Activated T-cell treated with anti-CD3 and anti-CD28 coated beads, Interleukin-2, amount 50 U/mL, for 24 hours (primary cell): ENCODE measurements around the gene ATM.
"Not testable (repeated sequence)": the region's sequence is repeated elsewhere in the genome, so short reads cannot be mapped to it uniquely, and the experiment has no call there.

Experiments used
- DNase-seq: peaks from one replicate; pipeline ENCODE4 v3.0.0-alpha.2; 2020
- H3K27ac Mint-ChIP-seq: 2 replicates; pipeline ENCODE4 v1.8.0; 2020; ENCODE audit warnings: mild to moderate bottlenecking, mixed read lengths
- H3K27me3 Mint-ChIP-seq: 2 replicates; pipeline ENCODE4 v1.8.0; 2020; ENCODE audit warnings: mixed read lengths
- H3K36me3 Mint-ChIP-seq: 2 replicates; pipeline ENCODE4 v1.8.0; 2020; ENCODE audit warnings: low read depth, mixed read lengths
- H3K4me1 Mint-ChIP-seq: 2 replicates; pipeline ENCODE4 v1.8.0; 2020; ENCODE audit warnings: low read depth, mixed read lengths
- H3K4me3 Mint-ChIP-seq: 2 replicates; pipeline ENCODE4 v1.8.0; 2020; ENCODE audit warnings: mild to moderate bottlenecking, moderate library complexity, mixed read lengths
- H3K9me3 Mint-ChIP-seq: 2 replicates; pipeline ENCODE4 v1.8.0; 2020; ENCODE audit warnings: mixed read lengths

Gene ATM

DNA sequence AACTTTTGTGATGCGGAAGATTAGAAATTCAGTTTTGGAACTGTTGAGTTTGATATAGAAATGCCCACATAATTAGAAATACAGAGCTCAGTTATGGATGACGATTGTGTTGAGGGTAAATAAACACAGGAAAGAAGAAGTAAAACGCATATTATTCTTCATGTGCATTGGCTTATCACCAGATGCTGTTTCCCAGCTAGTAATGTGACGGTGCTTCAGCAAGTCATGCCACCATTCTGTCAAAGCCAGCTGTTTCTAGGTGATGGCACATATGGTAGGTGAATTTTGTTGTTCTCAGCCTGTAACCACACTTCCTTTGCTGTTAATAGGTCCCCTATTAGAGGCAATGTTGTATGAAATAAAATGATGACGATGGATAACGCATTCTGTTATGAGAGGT, 175.6 kb downstream of the ATM start:
- DNase-seq, result no peak
- Mint-ChIP-seq H3K36me3 (no peaks in the 10 kb centered on the region), H3K27me3 (no peaks in the 10 kb centered on the region), H3K27ac (no peak overlapping the region), H3K9me3 (no peaks in the 10 kb centered on the region), H3K4me1 (no peaks in the 10 kb centered on the region), H3K4me3 (no peak overlapping the region)

GRCh38 chr11:108402241-108402640, 179.4 kb downstream of the ATM start:
- H3K27ac Mint-ChIP-seq, result no peak overlapping the region
- no peaks in the 10 kb centered on the region for H3K4me1 Mint-ChIP-seq
- no peaks in the 10 kb centered on the region for H3K9me3 Mint-ChIP-seq
- no peak for DNase-seq
- H3K27me3 Mint-ChIP-seq, result no peaks in the 10 kb centered on the region
- H3K4me3 Mint-ChIP-seq, result no peak overlapping the region
- H3K36me3 Mint-ChIP-seq, result no peaks in the 10 kb centered on the region

GRCh38 chr11:108403052-108403451, 180.2 kb downstream of the ATM start:
- no peaks in the 10 kb centered on the region for H3K9me3 Mint-ChIP-seq
- no peaks in the 10 kb centered on the region for H3K27me3 Mint-ChIP-seq
- no peak overlapping the region for H3K27ac Mint-ChIP-seq
- H3K36me3 Mint-ChIP-seq, result no peaks in the 10 kb centered on the region
- H3K4me1 Mint-ChIP-seq, result no peaks in the 10 kb centered on the region
- no peak overlapping the region for H3K4me3 Mint-ChIP-seq
- DNase-seq, result no peak

DNA sequence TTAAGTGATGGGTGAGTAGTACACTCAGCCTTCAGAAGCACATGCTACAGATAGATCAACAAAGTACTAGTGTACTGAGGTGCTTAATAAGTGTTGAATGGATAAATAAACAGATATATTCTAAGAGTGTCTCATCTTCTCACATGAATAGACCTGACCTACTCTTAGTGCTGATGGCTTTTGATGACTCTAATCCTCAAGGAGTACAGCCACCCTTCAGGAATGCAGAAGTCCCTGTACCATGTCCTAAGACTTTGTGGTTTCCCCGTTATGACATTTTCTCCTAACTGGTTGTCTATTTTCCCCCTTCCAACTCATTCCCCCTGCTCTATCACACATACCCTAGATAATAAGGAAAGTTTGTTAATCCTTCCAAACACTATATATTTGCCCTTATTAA, 182.8 kb downstream of the ATM start:
- Mint-ChIP-seq H3K4me1 (no peaks in the 10 kb centered on the region), H3K27ac (no peak overlapping the region), H3K9me3 (no peaks in the 10 kb centered on the region), H3K36me3 (no peaks in the 10 kb centered on the region), H3K27me3 (no peaks in the 10 kb centered on the region), H3K4me3 (no peak overlapping the region)
- no peak for DNase-seq

DNA sequence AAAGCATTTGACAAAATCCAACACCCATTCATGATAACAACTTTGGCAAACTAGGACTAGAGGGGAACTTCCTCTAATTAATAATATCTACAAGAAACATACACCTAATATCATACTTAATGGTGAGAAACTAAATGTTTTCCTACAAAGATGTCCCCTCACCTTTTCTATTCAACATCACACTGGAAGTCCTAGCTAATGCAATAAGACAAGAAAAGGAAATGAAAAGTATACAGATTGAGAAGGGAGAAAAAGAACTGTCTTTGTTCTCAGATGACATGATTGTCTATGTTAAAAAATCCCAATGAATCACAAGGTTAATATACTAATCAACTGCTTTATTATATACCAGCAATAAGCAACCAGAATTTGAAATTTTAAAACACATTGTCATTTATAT, 192.1 kb downstream of the ATM start:
- Mint-ChIP-seq H3K4me3 (no peak overlapping the region), H3K27ac (no peak overlapping the region), H3K4me1 (no peaks in the 10 kb centered on the region), H3K9me3 (no peaks in the 10 kb centered on the region), H3K27me3 (no peaks in the 10 kb centered on the region), H3K36me3 (no peaks in the 10 kb centered on the region)
- DNase-seq, result no peak

DNA sequence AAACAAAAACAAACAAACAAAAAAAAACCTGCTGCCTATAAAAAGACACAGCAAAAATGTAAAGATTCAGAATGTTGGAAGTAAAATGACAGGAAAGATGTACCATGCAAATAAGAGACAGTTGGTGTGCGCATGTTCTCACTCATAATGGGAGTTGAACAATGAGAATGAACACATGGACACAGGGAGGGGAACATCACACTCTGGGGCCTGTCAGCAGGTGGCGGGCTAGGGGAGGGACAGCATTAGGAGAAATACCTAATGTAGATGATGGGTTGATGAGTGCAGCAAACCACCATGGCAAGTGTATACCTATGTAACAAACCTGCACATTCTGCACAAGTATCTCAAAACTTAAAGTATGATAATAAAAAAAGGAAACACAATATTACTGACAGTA, 194.7 kb downstream of the ATM start:
- H3K9me3 Mint-ChIP-seq, DNase-seq, H3K27me3 Mint-ChIP-seq, H3K4me1 Mint-ChIP-seq, H3K4me3 Mint-ChIP-seq, H3K27ac Mint-ChIP-seq, H3K36me3 Mint-ChIP-seq: not testable (repeated sequence)
